HepG2 (cell line): ENCODE measurements around the gene TPRG1. TPM values are rescaled to one million over a fixed set of nuclear protein-coding genes. Genes with fewer than 3 reads are reported as not detected.

ENCODE experiments used
- ATF7-NPFF ChIP-seq: sonication (generic); formaldehyde crosslinking; IDR thresholded peaks from 2 replicates; pipeline ENCODE4 v1.8.1; 2023; ENCODE audit warnings: mild to moderate bottlenecking, low read depth, missing genetic modification reagents, moderate library complexity
- HMGXB4 ChIP-seq, 2 experiments: sonication (generic) in 1 of 2; formaldehyde crosslinking in 1 of 2; IDR thresholded peaks; 2 replicates each; pipeline versions ENCODE4 v1.4.0 to v1.6.1; 2018 to 2020; ENCODE audit warnings: missing genetic modification reagents in 2 of 2, borderline replicate concordance in 1 of 2, low read depth in 1 of 2, mild to moderate bottlenecking in 1 of 2, missing biosample characterization in 1 of 2
- HOXA7 ChIP-seq: sonication (generic); formaldehyde crosslinking; IDR thresholded peaks from 2 replicates; pipeline ENCODE4 v1.8.1; 2022; ENCODE audit warnings: mild to moderate bottlenecking, missing genetic modification reagents, moderate library complexity
- KLF15 ChIP-seq: sonication (generic); formaldehyde crosslinking; IDR thresholded peaks from 2 replicates; pipeline ENCODE4 v1.8.1; 2023; ENCODE audit warnings: borderline replicate concordance, mild to moderate bottlenecking, inconsistent platforms, missing genetic modification reagents, mixed read lengths
- NCOA5 ChIP-seq: sonication (generic); formaldehyde crosslinking; IDR thresholded peaks from 2 replicates; pipeline ENCODE4 v1.4.0; 2020; ENCODE audit warnings: missing genetic modification reagents
- SNAPC2 ChIP-seq: sonication (generic); formaldehyde crosslinking; IDR thresholded peaks from 2 replicates; pipeline ENCODE4 v1.8.1; 2022; ENCODE audit warnings: mild to moderate bottlenecking, missing genetic modification reagents
- ZHX2 ChIP-seq, 2 experiments: sonication (generic) in 1 of 2; formaldehyde crosslinking in 1 of 2; IDR thresholded peaks; 2 replicates each; pipeline versions ENCODE4 v1.6.1 to v1.9.0; 2014 to 2022; ENCODE audit warnings: antibody characterized with exemption in 1 of 2, borderline replicate concordance in 1 of 2, inconsistent platforms in 1 of 2, low read depth in 1 of 2, missing genetic modification reagents in 1 of 2
- ZNF354B ChIP-seq: sonication (generic); formaldehyde crosslinking; IDR thresholded peaks from 2 replicates; pipeline ENCODE4 v1.8.0; 2022; ENCODE audit warnings: mild to moderate bottlenecking, missing genetic modification reagents
- ZNF577 ChIP-seq: sonication (generic); formaldehyde crosslinking; IDR thresholded peaks from 2 replicates; pipeline ENCODE4 v1.4.0; 2020; ENCODE audit warnings: mild to moderate bottlenecking, low read depth, missing genetic modification reagents, borderline replicate concordance
- ZNF687 ChIP-seq: sonication (generic); formaldehyde crosslinking; IDR thresholded peaks from 2 replicates; pipeline ENCODE4 v1.5.1; 2020; ENCODE audit warnings: mild to moderate bottlenecking, missing genetic modification reagents, moderate library complexity
- ZNF883 ChIP-seq: sonication (generic); formaldehyde crosslinking; IDR thresholded peaks from 2 replicates; pipeline ENCODE4 v1.5.1; 2020; ENCODE audit warnings: mild to moderate bottlenecking, missing genetic modification reagents; ENCODE audit errors: not compliant biosample characterization
- polyA plus RNA-seq, 8 experiments: library from polyadenylated mRNA; depleted of rRNA in 3 of 8; stranded (reverse) in 7 of 8; unstranded in 1 of 8; fragments of >200 nt; fragmentation: Illumina TruSeq in 4 of 8; extraction: Trizol in 4 of 8; gene quantifications; 2 replicates each; pipeline versions ENCODE4 v1.2.1 to v1.2.3, GENCODE V29; 2011 to 2016; ENCODE audit warnings: low read depth in 4 of 8, missing spikeins in 1 of 8, mixed read lengths in 1 of 8; ENCODE audit not compliant: insufficient read depth in 1 of 8
- total RNA-seq, 5 experiments: library from RNA; depleted of rRNA; stranded (reverse); fragments of >200 nt; fragmentation: Illumina TruSeq; extraction: Trizol; gene quantifications; 2 replicates each; pipeline ENCODE4 v1.2.3, GENCODE V29; 2016; ENCODE audit warnings: low read depth in 1 of 5

The TPRG1 gene
- total and polyA plus RNA-seq, 2 of the 13 experiments (the other 11 are each of a cell fraction or from before 2014, with no cell fraction given), result 0.17 TPM; not detected in 1

- TF ChIP-seq ZHX2 (IDR thresholded peaks at IDR 0.05; ENCODE audit: low read depth) (no peak), ZHX2 (CRISPR knock-in tag; IDR thresholded peaks at IDR 0.05; ENCODE audit: borderline replicate concordance) (no peak), NCOA5 (CRISPR knock-in tag) (no peak), ZNF687 (CRISPR knock-in tag) (no peak), SNAPC2 (CRISPR knock-in tag) (no peak), KLF15 (CRISPR knock-in tag) (no peak), ZNF577 (CRISPR knock-in tag) (no peak), ZNF354B (CRISPR knock-in tag) (no peak), HMGXB4 (CRISPR knock-in tag; IDR thresholded peaks at IDR 0.05; ENCODE audit: borderline replicate concordance in 1 of 2, low read depth in 1 of 2) (no peak), ZNF883 (CRISPR knock-in tag) (no peak), HOXA7 (CRISPR knock-in tag) (no peak), ATF7-NPFF (CRISPR knock-in tag) (no peak)
- TF ChIP-seq, all 625 proteins: peak for 0
Measured at GRCh38 chr3:189204937-189205336, 33.2 kb downstream of the TPRG1 start (continued).
